ENCODE data around the gene GRIK4.

GRIK4 gene

DNA sequence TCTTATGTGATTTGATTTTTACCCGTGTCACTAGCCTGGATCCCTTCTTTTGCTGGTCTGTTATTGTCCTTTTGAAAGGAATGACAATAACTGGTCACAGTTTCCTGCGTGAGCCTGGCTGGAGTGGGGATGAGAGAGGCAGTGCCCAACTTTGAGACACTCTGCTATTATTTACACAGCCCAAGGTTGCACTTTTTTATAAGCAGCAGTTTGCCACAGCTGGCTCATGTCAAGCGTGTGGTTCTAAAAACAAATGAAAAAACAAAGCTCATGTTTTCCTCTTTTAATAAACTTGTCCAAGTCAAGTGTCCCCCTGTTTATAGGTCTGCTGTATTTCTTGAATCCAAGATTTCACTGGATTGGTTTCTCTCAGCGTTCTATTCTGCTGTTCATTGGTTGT, 201.3 kb downstream of the GRIK4 start:
- Histone ChIP-seq H3K9me2 (replicated peaks; ENCODE audit: control insufficient read depth, low read length) (no peaks in the 10 kb centered on the region), H4K20me1 (ENCODE audit: control insufficient read depth, insufficient read depth, low read depth, low read length) (no peaks in the 10 kb centered on the region), H3K79me2 (ENCODE audit: control insufficient read depth, low read length) (no peaks in the 10 kb centered on the region), H3K4me2 (ENCODE audit: low read length) (peak overlapping the region; percentile 50), H3K27ac (ENCODE audit: low read depth, low read length) (no peak overlapping the region), H3K27me3 (ENCODE audit: control insufficient read depth, low read length) (no peaks in the 10 kb centered on the region), H3K36me3 (ENCODE audit: control insufficient read depth, low read length) (no peaks in the 10 kb centered on the region), H3K4me1 (ENCODE audit: control insufficient read depth, low read length) (peaks cover 40% of the 10 kb centered on the region), H3K4me3 (ENCODE audit: low read length) (peak overlapping the region; percentile 14; the same call in 1 of the 2 replicates), H3F3A (ENCODE audit: control insufficient read depth, insufficient read depth) (no peaks in the 10 kb centered on the region), H3K9me3 (ENCODE audit: control insufficient read depth, insufficient read depth, low read length) (no peaks in the 10 kb centered on the region)
- TF ChIP-seq EZH2phosphoT487 (IDR thresholded peaks at IDR 0.05; ENCODE audit: borderline replicate concordance, low read length) (no peak), CTCF (IDR thresholded peaks at IDR 0.05; ENCODE audit: low read depth, low read length, poor library complexity, severe bottlenecking) (no peak)

DNA sequence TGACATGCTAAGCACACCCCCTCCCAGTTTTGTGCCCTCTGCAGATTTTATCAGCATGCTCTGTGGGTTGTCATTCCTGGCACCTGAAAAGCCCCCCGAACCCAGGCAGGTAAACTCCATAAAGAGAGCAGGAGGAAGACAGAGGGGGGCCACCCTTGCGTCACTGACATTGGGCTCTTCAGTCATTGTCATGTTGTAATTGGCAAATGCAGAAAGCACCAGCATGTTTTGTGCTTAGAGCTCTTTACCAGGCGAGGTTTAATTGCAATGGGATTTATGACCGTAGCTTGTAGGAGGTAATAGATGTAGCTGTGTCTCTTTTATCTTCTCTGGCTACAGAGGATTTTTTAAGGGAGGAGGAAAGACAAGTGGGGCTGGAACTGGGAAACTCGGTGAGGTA, 201.7 kb downstream of the GRIK4 start:
- no peak overlapping the region for H3K27ac ChIP-seq (ENCODE audit: low read depth, low read length)
- no peaks in the 10 kb centered on the region for H3K36me3 ChIP-seq (ENCODE audit: control insufficient read depth, low read length)
- peaks cover 40% of the 10 kb centered on the region for H3K4me1 ChIP-seq (ENCODE audit: control insufficient read depth, low read length)
- peak overlapping the region; percentile 50 for H3K4me2 ChIP-seq (ENCODE audit: low read length)
- H3K27me3 ChIP-seq (ENCODE audit: control insufficient read depth, low read length): no peaks in the 10 kb centered on the region
- H3K9me2 ChIP-seq (replicated peaks; ENCODE audit: control insufficient read depth, low read length): no peaks in the 10 kb centered on the region
- no peaks in the 10 kb centered on the region for H3F3A ChIP-seq (ENCODE audit: control insufficient read depth, insufficient read depth)
- TF ChIP-seq EZH2phosphoT487 (IDR thresholded peaks at IDR 0.05; ENCODE audit: borderline replicate concordance, low read length) (no peak), CTCF (IDR thresholded peaks at IDR 0.05; ENCODE audit: low read depth, low read length, poor library complexity, severe bottlenecking) (no peak)
- no peaks in the 10 kb centered on the region for H3K9me3 ChIP-seq (ENCODE audit: control insufficient read depth, insufficient read depth, low read length)
- H3K79me2 ChIP-seq (ENCODE audit: control insufficient read depth, low read length): no peaks in the 10 kb centered on the region
- H3K4me3 ChIP-seq (ENCODE audit: low read length): no peak overlapping the region
- no peaks in the 10 kb centered on the region for H4K20me1 ChIP-seq (ENCODE audit: control insufficient read depth, insufficient read depth, low read depth, low read length)

- no peaks in the 10 kb centered on the region for H3K27me3 ChIP-seq (ENCODE audit: control insufficient read depth, low read length)
- H3K9me2 ChIP-seq (replicated peaks; ENCODE audit: control insufficient read depth, low read length): no peaks in the 10 kb centered on the region
- TF ChIP-seq EZH2phosphoT487 (IDR thresholded peaks at IDR 0.05; ENCODE audit: borderline replicate concordance, low read length) (no peak), CTCF (IDR thresholded peaks at IDR 0.05; ENCODE audit: low read depth, low read length, poor library complexity, severe bottlenecking) (no peak)
- no peaks in the 10 kb centered on the region for H3K79me2 ChIP-seq (ENCODE audit: control insufficient read depth, low read length)
- H3K9me3 ChIP-seq (ENCODE audit: control insufficient read depth, insufficient read depth, low read length): no peaks in the 10 kb centered on the region
- no peaks in the 10 kb centered on the region for H4K20me1 ChIP-seq (ENCODE audit: control insufficient read depth, insufficient read depth, low read depth, low read length)
- no peaks in the 10 kb centered on the region for H3F3A ChIP-seq (ENCODE audit: control insufficient read depth, insufficient read depth)
- H3K4me2 ChIP-seq (ENCODE audit: low read length): peak overlapping the region; percentile 49
- H3K36me3 ChIP-seq (ENCODE audit: control insufficient read depth, low read length): no peaks in the 10 kb centered on the region
- no peak overlapping the region for H3K4me3 ChIP-seq (ENCODE audit: low read length)
- H3K27ac ChIP-seq (ENCODE audit: low read depth, low read length): no peak overlapping the region
- peaks cover 40% of the 10 kb centered on the region for H3K4me1 ChIP-seq (ENCODE audit: control insufficient read depth, low read length)
Observed at GRCh38 chr11:120714438-120714837, 202.9 kb downstream of the GRIK4 start.

- Histone ChIP-seq H3K4me1 (ENCODE audit: control insufficient read depth, low read length) (peaks cover 40% of the 10 kb centered on the region), H3K36me3 (ENCODE audit: control insufficient read depth, low read length) (no peaks in the 10 kb centered on the region), H3K79me2 (ENCODE audit: control insufficient read depth, low read length) (no peaks in the 10 kb centered on the region), H3K9me2 (replicated peaks; ENCODE audit: control insufficient read depth, low read length) (no peaks in the 10 kb centered on the region), H3K27me3 (ENCODE audit: control insufficient read depth, low read length) (no peaks in the 10 kb centered on the region), H3K4me2 (ENCODE audit: low read length) (peak overlapping the region; percentile 49), H3F3A (ENCODE audit: control insufficient read depth, insufficient read depth) (no peaks in the 10 kb centered on the region), H4K20me1 (ENCODE audit: control insufficient read depth, insufficient read depth, low read depth, low read length) (no peaks in the 10 kb centered on the region), H3K4me3 (ENCODE audit: low read length) (peak overlapping the region; percentile 46), H3K9me3 (ENCODE audit: control insufficient read depth, insufficient read depth, low read length) (no peaks in the 10 kb centered on the region), H3K27ac (ENCODE audit: low read depth, low read length) (no peak overlapping the region)
- TF ChIP-seq EZH2phosphoT487 (IDR thresholded peaks at IDR 0.05; ENCODE audit: borderline replicate concordance, low read length) (no peak), CTCF (IDR thresholded peaks at IDR 0.05; ENCODE audit: low read depth, low read length, poor library complexity, severe bottlenecking) (peak; percentile 65)
Observed at GRCh38 chr11:120715239-120715638, 203.7 kb downstream of the GRIK4 start.

Measured in DOHH2 (cell line).